Hematopoietic multipotent progenitor cell treated with erythropoietin and hydrocortisone succinate and interleukin-3 and kit ligand, for 15 days (in vitro differentiated cells): ENCODE data around the gene RAMACL.
"Not testable (repeated sequence)": the region's sequence is repeated elsewhere in the genome, so short reads cannot be mapped to it uniquely, and the experiment has no call there.

Source experiments
- DNase-seq: peaks from one replicate; pipeline ENCODE4 v3.0.0-alpha.2; 2015; ENCODE audit warnings: low spot score

Gene RAMACL

GRCh38 chr6:166595061-166595780 is 8.7 kb upstream of the RAMACL start:
- DNase-seq = no peak

GRCh38 chr6:166592821-166593220 is 6.3 kb upstream of the RAMACL start:
- no peak for DNase-seq

GRCh38 chr6:166591961-166592520 is 5.6 kb upstream of the RAMACL start:
- no peak for DNase-seq

GRCh38 chr6:166591026-166591425 is 4.5 kb upstream of the RAMACL start:
- DNase-seq = no peak

- no peak for DNase-seq
Observed at GRCh38 chr6:166589786-166590574, 3.5 kb upstream of the RAMACL start.

GRCh38 chr6:166589337-166589731 is 2.9 kb upstream of the RAMACL start:
- no peak for DNase-seq

GRCh38 chr6:166588691-166589336 is 2.3 kb upstream of the RAMACL start:
- no peak for DNase-seq

GRCh38 chr6:166587631-166588413 is 1.3 kb upstream of the RAMACL start:
- DNase-seq = no peak

- no peak for DNase-seq
Observed at GRCh38 chr6:166584853-166585429, 1.5 kb downstream of the RAMACL start.

GRCh38 chr6:166584155-166584554 is 2.3 kb downstream of the RAMACL start:
- no peak for DNase-seq

- DNase-seq = no peak
Observed at GRCh38 chr6:166583230-166583965, 3.1 kb downstream of the RAMACL start.

- DNase-seq = no peak
Observed at GRCh38 chr6:166582258-166582657, 4.2 kb downstream of the RAMACL start.

GRCh38 chr6:166581801-166582200 is 4.7 kb downstream of the RAMACL start:
- not testable (repeated sequence) for DNase-seq

- DNase-seq = no peak
Observed at GRCh38 chr6:166581091-166581511, 5.4 kb downstream of the RAMACL start.

GRCh38 chr6:166580076-166581050 is 6.1 kb downstream of the RAMACL start:
- no peak for DNase-seq

GRCh38 chr6:166579237-166579850 is 7.1 kb downstream of the RAMACL start:
- DNase-seq = no peak

GRCh38 chr6:166578536-166579236 is 7.8 kb downstream of the RAMACL start:
- DNase-seq = no peak

- DNase-seq = no peak
Observed at GRCh38 chr6:166575205-166575604, 11.3 kb downstream of the RAMACL start.
